NCI-H2227 (cell line): ENCODE data around the gene RTCB.
A peak's percentile ranks its signal among the peaks of the same experiment; 100 is the strongest.
"Not testable (repeated sequence)": the region's sequence is repeated elsewhere in the genome, so short reads cannot be mapped to it uniquely, and the experiment has no call there.

Source experiments
- DNase-seq: peaks from one replicate; lab custom pipeline; 2025; ENCODE audit not compliant: unreplicated experiment; lab: John Stamatoyannopoulos, UW

RTCB gene

DNA sequence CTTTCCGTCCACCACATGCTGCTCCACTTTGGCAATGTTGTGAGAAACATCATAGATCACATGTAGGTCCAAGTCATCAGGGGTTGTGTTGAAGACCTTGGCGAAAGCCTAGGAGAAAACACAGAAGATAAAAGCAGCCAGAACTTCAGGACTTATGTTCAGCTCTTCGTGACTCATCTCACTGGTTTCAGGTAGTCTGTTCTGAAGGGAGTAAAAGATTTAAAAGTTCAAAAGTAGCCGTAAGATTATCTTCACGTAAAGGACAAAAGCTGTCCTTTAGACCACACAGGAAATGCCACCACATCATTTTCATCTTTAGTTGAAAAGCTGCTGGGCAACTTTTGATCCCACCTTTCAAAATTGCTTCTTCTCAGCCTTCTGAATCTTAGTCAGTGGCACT lies 16.9 kb downstream of the RTCB start:
- DNase-seq, result no peak

DNA sequence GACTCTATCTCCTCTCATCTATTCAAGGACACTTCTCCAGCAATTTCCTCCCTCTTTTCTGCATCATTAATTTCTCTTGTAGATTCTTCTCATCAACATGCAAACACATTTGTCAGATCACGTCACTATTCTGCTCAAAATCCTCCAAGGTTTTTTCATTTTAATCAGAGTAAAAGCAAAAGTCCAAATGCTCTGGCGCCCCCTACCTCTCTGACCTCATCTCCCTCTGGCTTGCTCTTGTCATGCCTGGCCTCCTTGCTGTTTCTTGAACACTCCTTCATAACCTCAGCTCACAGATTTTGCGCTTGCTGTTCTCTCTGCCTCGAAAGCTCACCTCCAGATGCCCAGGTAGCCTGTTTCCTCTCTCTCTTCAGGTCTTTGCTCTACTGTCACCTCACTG lies 22.4 kb downstream of the RTCB start:
- no peak for DNase-seq

DNA sequence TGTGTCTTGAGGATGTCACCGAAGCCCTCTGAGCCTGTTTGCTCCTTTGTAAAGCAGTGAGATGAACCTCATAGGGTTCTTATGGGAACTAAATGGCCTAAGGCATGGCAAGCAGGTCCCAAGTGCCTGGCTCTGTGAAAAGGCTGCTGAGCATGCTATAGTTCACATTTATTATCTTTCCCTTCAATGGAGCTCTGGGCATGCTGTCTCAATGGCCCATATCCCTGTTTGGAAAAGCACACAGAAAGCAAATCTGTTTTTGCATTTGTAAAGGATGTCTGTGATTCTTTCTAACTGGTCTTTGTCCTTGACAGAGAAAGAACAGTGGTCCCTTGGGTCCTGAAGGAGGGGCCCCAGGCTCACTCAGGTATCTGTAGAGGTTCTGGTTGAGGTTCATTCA lies 26.4 kb downstream of the RTCB start:
- no peak for DNase-seq

DNA sequence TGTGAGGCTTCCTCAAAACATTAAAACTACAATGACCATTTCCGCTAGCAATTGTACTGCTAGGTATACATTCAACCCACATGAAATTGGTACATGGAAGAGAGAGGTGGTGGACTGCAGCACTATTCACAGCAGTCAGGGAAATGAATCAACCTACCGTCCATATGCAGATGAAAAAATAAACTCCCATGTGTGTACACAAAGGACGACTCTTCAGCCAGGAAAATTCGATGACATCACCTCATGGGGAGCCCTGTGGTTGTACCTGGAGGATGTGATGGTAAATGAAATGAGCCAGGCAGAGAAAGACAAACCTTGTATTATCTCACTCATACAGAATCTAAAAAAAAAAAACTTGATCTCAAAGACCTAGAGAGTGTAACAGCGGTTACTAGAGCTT lies 31.1 kb downstream of the RTCB start:
- DNase-seq, result no peak

DNA sequence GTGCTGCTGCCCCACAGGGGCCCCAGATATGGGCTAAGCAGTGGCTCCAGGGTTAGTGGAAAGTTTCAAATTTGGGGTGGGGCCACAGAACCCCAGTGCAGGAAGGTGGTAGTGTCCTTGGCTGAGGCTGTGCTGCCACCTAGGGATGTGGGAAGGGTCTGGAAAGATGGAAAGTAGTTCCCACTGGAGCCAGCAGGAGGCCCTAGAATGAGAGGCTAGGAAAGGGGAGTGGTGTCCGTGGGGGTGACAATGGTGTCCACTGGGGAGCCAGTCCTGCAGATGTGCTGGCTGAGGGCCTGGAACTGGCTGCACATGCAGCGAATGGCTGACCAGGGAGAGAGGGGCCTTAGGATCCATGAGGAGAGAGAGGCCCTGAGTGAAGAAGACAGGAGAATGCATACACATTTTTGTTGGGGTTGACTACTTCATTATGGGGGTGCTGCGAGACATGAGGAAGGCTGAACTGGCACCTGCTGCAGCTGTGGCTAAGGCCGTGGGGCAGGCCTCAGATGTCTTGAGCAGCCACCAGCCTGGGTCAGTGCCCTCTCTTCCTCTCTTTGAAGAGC lies 33.3 kb downstream of the RTCB start:
- peak; percentile 49 for DNase-seq

DNA sequence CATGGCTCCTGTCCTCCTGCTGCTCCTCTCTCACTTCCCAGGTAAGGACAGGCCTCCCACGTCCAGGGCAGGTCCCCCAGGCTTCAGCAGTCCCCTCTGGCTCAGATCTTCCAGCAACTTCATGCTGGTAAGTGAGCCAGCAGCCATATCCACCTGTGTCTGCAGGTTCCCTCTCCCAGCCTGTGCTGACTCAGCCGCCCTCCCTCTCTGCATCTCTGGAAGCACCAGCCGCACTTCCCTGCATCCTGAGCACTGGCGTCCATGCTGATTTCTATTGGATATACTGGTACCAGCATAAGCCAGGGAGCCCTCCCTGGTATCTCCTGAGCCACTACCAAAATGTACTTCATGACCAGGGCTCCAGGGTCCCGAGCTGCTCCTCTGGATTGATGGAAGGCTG lies 35.4 kb downstream of the RTCB start:
- no peak for DNase-seq

DNA sequence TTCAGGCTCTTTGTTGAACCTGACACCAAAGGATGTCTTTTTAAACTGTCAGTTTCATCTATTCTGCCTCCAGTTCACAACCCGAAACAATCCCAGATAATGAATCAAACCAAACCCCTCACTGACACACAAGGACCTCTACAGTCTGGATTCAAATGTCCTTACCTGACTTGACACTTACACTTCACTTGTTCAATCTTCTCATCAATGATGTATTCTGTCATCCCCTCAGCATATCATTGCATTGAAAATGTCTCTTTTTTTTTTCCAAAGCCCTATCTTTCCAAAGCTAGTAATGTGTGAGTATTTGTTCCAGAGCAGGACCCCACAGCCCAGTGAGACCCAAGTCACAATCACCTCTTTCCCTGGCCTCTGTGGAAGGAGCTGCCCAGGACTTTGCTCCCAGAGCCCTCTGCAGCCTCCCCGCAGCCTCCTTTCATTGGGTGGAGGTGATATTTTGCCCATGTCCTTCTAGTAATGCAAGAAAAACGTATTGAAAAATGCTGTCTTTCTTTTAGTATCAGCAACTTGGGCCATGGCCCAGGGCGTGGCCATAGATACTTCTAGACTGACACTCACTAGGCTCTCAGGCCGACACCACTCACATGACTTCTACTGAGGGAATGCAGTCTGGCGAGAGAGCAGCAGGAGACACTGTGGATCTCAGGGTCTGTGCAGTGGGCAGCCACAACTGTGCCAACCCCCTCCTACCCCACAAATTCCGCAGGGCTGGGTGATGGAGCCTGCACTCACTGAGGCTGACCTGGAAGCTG lies 36.2 kb downstream of the RTCB start:
- DNase-seq, result no peak

DNA sequence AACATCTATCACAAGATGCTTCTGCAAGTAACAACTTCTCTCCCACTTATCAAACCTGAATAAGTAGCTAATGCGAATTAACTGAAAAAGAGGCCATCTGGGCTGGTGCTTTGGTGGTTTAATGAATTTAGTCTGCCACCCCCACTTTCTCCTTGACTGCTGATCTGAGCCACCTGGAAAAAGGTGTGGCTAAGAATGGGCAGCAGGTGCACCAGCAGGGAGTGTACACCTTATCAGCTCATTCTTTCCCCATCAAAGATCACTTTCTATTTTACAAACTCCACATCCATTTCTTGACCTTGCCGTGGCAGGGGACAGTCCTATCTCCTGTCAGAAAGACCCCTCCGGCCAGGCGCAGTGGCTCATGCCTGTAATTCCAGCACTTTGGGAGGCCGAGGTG lies 47.8 kb downstream of the RTCB start:
- no peak for DNase-seq

DNA sequence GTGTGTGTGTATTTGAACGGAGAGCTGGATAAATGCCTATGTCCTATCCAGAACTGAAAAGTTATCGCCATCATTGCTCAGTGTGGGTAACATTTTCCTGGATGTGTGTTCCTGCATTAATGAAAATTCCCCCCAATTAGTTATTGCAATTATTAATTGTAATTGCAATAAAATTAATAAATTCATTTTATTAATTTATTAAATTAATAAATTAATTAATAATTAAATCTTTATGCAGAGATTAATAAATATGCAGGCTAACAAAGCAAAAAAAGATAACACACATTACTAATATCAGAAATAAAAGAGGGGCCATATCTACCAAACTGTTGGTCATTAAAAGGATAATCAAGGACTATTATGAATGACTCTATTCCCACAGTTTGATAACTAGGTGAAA lies 50.8 kb downstream of the RTCB start:
- no peak for DNase-seq

DNA sequence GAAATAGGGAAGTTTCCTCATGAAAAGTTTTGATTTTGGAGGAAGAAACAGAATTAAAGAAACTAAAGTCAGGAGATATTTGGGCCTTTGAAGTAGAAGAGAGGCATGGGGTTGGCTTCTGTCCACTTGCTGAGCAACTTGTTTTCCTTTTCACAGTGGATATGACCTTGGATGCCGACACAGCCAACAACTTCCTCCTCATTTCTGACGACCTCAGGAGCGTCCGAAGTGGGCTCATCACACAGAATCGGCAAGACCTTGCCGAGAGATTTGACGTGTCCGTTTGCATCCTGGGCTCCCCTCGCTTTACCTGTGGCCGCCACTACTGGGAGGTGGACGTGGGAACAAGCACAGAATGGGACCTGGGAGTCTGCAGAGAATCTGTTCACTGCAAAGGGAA lies 52.0 kb downstream of the RTCB start:
- DNase-seq, result not testable (repeated sequence)

DNA sequence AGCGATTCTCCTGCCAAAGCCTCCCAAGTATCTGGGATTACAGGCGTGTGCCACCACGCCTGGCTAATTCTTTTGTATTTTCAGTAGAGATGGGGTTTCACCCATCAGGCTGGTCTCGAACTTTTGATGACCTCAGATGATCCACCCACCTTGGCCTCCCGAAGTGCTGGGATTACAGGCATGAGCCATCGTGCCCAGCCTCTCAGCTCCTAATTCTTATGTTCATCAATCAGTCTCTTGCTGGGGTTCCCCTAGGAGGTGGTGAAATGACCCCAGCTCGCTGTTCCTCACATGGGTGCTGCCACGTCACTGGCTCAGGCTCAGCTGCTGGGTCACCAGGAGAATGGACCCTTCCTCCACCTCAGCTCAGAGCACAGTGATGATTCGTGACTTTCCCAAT lies 54.5 kb downstream of the RTCB start, which contains the start of gene RFPL3:
Gene RFPL3 (plus strand): TSS at position 301 of the 400 bp plus-strand sequence. CDS start 205 bp downstream, outside the sequence.
- not testable (repeated sequence) for DNase-seq

DNA sequence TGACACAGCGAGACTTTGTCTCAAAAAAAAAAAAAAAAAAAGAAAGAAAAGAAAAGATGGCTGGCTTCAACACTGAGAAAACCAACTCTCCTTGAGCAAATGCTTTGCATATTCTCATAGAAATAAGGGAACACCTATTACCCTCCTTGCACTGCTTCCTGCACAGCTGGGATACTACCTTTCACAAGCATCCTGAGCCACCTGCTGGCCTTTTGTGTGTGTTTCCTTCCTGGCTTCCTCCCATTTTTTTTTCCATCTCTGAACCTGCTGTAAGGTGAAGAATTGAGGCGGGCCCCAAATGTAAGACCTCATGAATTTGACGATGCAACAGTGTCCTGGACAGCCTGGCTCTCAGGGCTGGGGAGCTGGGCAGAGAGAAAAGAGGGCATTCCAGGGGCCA lies 56.3 kb downstream of the RTCB start:
- DNase-seq, result no peak

DNA sequence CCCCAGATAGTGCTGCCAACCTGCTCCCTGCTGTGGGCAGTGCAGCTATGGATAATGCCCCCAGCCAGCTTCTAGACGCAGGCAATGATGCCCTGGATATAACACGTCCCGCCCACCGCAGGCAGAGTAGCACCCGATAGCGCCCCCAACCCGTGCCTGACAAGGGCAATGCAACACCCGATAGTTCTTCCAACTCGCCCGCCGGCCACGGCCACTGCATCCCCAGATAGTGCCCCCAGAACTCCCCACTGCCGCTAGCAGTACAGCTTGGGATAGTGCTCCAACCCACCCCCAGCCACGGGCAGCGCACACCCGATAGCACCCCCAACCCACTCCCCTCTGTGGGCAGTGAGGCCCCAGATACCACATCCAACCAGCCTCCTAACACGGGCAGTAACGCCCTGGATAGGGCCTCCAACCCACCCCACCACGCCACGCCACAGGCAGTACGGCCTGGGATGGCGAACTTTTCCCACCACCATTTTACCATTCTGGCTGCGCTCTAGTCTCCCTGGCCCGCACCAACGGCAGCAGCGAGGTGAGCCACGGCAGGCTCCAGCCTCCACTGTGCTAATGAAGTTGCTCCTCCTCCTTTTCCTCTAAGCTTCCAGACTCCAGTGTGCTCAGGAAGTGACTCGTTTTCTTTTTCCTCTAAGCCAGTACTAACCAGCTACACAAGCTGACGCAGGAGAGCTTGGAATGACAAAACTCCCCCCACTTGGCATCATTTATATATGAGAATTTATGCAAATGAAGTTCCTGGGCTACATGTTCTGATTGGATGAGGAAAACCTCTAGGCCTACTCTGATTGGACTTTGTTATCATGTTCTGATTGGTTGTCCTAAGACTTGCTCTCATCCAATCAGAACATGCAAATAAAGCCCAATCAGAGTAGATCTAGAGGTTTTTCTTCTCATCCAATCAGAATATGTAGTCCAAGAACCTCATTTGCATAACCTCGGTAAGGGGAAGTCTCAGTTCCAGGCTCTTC lies 57.4 kb downstream of the RTCB start:
- no peak for DNase-seq

DNA sequence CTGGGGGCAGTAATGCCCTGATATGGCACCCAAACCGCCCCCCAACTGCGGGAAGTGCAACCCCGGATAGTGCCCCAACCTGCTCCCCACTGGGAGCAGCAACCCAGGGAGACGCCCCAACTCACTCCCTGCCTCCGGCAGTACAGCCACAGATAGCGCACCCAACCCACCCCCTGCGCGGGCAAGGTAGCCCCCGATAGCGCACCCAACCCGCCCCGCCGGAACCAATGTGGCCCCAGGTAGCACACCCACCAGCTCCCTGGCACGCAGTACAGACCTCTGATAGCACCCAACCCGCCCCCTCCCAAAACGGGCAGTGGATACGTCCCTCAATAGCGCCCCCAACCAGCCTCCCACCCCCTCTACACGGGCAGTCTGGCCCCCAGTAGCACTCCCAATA lies 58.2 kb downstream of the RTCB start:
- no peak for DNase-seq

DNA sequence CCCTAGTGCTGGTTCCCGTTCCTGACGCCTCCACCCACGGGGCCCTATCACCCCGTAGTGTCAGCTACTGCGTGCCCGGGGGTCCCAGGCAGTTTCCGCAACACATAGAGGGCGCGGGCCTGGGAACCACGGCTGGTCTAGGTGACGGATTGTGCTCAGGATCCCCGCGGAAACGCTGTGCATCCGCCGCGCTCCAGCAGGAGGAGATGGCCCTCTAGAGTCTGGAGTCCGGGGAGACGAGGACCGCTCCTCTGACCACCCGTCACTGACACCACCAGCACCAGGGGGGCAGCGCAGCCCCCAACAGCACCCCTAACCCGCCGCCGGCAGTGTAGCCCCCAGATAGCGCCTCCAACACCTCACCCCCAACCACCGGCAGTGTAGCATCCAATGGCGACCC lies 58.8 kb downstream of the RTCB start:
- DNase-seq, result no peak

DNA sequence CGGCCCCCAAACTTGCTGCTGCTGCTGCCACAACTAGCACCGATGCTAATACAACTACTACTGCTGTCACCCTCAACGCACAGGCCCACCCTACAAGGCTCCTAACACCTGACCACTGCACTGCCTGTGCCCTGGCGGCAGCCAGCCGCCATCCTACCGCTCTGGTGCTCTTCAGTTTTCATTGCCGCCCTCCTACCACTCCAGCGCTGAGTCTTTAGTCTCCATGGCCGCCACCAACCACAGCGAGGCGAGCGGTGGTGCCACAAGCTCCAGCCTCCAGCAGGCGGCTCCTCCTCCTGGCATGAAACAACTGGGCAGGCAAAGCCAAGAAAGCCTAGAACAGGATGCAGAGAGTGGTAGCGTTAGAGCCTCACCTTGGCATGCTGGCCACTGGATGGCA lies 59.4 kb downstream of the RTCB start:
- DNase-seq, result no peak

DNA sequence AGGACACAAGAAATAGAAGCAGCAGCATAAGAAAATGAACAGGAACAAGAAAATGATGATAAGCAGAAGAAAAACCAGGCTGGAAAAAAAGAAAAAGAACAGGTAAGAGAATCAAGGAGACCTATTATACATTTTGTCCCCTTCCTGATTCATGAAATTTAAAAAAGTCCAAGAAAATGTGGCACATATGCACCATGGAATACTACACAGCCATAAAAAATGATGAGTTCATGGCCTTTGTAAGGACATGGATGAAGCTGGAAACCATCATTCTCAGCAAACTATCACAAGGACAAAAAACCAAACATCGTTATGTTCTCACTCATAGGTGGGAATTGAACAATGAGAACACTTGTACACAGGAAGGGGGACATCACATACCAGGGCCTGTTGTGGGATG lies 60.2 kb downstream of the RTCB start:
- DNase-seq, result not testable (repeated sequence)

DNA sequence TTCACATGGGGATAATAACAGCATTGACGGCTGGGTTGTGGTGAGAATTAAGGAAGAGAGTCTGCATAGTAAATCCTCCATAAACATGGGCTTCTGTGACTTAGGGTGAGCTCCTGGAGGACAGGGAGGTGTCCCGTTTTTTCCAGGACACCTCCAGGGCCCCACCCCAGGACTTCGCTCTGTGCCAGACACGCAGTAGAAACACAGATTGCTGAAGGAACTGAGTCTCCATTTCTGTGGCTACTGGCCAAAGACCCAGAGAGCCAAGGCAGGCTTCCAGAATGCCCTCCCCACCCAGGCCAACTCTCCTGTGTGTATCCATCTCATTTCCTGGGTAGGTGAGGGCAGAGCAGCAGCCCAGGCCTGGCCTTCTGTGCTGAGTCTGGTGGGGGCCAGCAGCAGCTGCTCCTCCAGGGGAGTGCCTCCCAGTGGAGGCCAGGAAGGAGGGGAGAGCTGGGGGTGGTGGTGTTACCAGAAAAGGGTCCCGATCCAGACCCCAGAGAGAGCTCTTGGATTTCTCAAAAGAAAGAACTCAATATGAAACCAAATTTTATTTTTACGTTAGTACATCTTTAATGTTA lies 63.9 kb downstream of the RTCB start:
- DNase-seq, result no peak

DNA sequence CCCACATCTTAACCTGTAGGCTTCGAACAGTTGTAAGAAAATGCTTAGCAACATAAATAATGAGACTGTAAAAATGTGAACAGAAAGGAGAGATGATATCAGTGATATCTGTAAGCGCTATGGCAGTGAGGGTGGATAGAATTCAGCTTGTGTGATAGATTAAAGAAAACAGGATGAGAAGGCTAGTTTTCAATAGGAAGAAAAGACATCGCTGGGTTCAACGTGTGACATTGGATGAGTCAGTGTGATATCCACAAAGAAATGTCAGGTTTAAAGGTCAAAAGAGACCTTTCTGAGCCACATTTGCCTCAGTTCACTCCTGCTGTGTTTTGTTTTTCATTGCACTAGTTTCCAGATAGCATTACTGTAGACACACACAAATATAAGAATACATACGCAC lies 68.1 kb downstream of the RTCB start:
- DNase-seq, result no peak

DNA sequence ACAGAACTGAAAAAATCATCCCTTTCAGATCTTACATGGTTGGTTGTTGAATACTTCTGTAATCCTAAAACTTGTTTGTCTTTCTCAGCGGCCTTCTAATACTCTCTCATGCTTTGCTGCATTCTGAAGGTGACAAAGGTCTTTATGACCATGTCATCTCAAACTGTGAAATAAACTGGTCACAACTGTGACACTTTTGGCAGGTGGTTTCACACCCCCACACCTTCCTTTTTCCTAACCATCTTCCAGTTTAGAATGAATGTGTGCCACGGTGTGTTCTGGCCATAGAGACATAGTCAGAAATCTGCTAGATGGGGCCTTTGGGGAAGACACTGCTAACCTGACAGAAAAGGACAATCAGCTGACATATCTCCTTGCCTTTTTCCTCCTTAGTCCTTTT lies 69.1 kb downstream of the RTCB start:
- no peak for DNase-seq

DNA sequence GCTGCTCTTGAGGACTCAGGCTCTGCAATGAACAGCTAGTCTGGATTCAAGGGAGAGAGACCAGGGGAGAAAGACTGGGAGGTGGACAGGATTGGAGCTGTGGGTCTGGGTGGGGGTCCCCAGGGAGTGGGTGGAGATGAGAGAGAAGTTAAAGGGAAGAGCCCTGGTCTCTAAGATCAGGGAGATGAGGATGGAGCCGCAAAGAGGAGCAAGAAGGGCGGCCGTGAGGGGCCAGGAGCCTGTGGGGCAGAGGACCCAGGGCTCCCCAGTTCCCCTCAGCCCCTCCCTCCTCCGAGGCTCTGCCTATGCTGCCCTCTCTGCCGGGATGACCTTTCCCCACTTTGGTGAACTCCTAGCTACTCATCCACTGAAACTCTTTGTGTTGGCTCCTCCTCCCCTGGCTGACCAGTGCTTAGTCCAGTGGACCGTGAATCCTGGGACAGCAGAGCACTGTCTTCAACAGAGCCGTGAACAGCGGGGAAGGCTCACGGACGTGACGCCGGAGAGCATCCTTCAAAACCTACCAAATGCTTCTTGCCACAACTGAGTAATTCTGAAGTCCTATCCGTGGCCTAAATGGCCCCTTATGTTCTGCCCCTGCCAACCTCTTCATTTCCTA lies 70.8 kb downstream of the RTCB start:
- no peak for DNase-seq
